ENCODE measurements around the gene NCAM1.

Gene NCAM1

DNA sequence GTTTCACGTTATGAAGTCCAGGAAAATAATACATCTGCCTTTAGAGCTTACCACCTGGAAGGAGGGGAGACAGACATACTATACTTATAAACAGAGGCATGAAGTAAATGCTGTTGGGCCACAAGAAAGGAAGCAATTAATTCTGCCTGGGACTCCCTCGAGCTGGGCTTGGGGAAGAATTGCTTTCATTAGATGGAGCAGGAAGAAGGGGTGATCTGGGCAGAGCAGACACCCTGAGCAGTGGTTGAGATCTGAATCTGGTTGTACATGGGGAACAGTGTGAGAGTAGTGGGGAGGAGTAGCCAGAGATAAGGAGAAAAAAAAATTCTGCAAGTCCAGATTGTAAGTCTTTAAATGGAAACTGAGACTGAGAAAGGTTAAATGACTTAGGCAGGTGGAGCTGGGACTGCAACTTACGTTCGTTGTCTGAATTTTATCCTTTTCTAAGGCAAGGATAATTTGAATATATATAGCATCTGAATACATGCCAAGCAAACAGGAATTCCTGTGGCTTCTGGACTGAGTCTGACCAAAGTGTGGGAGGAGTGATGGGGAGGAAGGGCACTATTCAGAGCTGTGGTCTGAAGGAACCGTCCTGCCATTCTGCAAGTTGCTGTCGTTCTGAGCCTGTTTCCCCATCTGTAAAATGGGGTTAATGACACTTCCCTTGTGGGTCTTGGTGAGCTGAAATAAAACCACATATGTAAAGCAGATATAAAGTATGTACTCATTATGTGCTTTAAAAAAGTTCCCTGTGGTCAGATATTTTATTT is 7.9 kb downstream of the NCAM1 start:
- no peak for DNase-seq

DNA sequence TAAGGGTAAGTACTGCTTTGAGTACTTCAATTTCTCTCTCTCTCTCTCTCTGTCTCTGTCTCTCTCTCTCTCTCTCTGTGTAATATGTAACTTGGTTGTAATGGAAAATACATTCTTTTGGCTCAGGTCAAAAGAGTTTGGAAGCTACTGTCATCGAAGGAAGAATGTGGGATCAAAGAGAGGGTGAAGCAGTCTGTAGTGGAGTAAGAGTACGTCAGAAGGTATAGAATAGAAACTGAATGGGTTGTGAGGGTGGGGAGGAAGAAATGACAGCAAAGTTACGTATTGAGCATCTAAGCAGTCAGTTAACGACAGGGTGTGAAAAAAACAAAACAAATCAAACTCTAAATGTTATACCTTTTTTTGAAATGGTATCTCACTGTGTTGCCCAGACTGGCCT is 10.0 kb downstream of the NCAM1 start:
- DNase-seq: no peak

DNA sequence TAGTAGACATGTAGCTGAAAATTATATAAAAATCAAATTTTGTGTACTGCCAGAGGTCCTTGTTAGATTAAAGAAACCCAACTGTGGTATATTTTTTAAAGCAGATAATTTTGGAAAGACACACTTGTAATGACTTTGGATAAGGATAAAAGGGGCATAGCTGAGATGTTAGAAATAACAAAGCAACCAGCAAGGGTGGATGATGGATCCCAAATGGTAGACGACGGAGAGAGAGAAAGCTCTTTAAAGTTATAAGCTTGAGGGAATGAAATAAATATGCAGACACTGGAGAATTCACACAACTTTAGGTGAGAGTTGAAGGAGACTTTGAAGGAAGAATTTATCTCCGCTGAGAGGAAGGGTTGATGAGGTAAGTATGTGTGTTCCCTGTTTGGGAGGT is 10.6 kb downstream of the NCAM1 start:
- DNase-seq: no peak

DNA sequence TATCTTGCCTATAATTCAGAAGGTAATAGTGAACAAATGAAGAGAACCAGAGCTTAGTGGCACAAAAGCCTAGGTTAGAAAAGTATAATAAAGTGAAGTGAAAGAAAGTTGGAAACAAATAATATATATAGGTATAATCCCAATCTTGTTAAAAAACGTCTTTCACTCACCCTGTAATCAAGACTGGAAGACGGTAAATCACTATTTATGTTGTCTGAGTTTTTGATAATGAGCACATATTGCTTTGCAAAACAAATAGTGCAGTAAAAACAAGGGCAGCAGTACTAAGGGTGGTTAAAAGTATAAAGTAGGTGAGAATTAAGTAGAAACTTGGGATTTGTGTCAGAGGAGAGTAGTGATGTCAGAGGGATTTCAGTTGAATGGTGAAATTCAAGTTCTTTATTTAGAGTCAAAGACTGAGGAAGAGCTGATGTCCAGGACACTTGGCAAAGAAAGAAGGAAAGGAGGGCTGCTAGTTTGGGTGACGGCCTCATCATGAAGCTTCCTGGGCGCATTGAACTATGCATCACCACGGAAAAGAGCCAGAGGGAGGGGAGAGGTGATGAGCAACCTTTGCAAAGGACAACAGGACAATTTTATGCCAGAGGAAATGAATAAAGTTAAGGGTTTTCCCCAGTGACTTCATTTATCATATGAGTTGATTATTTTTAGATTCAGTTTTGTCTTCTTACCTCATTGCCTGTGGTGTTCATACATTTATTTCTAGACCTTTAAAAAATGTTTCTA is 11.4 kb downstream of the NCAM1 start:
- DNase-seq: peak; percentile 38

- DNase-seq: no peak
These were observed 13.8 kb downstream of the NCAM1 start for GRCh38 chr11:112975051-112975450.

GRCh38 chr11:112975493-112975892 is 14.3 kb downstream of the NCAM1 start:
- DNase-seq: no peak

DNA sequence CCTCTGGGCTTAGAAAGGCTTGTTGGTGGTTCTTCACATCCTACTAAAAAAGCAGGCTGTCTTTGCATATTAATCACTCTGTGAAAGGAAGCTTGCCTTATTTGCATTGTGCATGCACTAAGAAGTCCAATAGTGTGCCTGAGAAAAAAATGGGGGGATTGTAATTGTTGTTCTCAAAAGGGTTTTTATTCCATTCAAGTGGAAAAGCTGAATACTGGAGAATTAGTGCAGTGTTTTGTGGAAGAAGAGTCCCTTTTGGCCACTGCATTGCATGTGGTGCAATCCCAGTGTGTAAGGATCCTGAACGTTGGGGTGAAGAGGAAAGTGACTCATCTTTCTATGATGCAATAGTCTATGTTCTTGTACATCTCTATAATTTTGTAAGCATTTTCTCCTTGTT is 16.5 kb downstream of the NCAM1 start:
- DNase-seq: peak; percentile 76

DNA sequence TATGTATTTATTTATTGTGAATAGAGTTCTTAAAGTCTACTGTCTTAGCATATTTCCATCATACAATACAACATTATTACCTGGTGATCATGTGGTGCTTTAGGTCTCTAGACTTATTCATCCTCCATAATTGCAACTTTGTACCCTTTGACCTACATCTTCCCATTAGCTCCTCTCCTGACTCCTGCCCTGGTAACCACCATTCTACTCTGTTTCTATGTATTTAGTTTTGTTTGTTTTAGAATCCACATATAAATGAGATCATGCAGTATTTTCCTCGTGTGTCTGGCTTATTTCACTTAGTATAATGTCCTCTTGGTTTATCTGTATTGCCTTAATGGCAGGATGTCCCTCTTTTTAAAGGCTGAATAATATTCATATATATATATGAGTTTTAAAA is 22.7 kb downstream of the NCAM1 start:
- DNase-seq: no peak

GRCh38 chr11:112989198-112989597 is 28.0 kb downstream of the NCAM1 start:
- DNase-seq: no peak

- DNase-seq: no peak
These were observed 32.6 kb downstream of the NCAM1 start for GRCh38 chr11:112993808-112994207.

DNA sequence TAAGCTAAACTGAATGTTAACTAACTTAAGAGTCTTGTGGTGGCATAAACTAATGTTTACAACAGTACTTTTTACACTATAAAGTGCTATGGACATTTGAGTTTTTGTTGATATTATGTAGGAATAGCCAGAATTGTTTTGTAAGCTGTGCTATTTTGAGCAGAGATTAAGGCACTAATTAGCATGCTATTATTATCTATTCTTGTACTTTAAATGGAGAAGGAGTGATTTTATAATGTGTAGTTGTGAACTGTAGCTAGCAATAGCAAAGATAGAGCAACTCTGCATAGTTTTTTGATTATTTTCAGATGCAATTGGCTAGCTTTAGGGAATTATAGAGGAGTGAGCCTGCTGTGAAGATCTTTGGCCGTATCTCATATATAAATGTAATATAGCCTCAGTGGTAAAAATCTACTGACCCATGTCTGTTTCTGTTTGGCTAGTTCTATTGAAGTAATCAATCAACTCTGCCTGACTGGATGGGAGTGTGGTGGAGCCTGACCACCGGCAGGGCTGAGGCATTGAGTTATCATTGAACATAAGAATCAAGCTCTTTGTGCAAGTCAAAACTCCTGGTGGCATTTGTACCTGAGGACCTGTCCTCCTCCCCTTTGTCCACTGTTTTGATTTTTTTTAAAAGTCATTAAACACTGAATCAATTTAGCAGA is 34.3 kb downstream of the NCAM1 start:
- no peak for DNase-seq

GRCh38 chr11:112996994-112997393 is 35.8 kb downstream of the NCAM1 start:
- DNase-seq: no peak

GRCh38 chr11:112997857-112998466 is 36.7 kb downstream of the NCAM1 start:
- no peak for DNase-seq

DNA sequence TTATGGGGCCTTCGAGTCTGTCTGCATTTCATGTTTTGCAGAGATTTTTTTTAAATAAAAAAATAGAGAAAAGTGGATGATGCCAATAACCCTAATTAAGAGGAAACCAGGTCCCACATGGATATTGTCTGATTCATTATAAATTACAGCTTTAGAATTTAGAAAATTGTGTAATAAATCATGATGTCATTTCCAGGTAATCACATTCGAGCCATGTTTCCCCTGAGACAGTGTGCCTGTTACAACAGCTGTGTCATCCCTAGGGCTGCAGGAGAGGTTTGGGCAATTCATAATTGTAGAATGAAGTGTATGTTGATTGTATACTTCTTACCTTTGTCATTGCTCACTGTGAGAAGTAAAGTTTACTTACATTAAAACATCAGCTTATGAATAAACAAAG is 38.3 kb downstream of the NCAM1 start:
- no peak for DNase-seq

- no peak for DNase-seq
These were observed 40.5 kb downstream of the NCAM1 start for GRCh38 chr11:113001709-113002108.

DNA sequence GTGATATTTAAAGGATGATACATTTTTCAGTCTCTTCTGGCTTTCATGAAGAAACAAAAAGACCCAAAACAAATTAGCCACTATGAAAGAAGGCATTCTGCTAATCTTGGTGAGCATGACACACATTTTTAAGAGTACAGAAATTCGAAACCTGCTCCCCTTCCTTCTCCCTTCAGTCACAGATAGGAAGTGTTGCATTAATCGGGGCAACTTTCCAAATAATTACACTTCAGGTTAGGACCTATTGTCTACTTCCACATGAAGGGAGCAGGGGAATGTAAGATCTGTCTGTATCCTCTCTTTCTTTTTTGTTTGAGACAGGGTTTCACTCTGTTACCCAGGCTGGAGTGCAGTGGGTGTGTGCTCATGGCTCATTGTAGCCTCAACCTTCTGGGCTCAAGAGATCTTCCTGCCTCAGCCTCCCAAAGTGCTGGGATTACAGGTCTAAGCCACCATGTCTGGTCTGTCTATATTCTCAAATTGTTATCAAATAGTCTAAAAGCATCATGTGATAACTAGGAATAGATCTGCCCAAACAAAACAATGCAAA is 45.8 kb downstream of the NCAM1 start:
- no peak for DNase-seq

GRCh38 chr11:113014262-113015097 is 53.3 kb downstream of the NCAM1 start:
- no peak for DNase-seq

DNA sequence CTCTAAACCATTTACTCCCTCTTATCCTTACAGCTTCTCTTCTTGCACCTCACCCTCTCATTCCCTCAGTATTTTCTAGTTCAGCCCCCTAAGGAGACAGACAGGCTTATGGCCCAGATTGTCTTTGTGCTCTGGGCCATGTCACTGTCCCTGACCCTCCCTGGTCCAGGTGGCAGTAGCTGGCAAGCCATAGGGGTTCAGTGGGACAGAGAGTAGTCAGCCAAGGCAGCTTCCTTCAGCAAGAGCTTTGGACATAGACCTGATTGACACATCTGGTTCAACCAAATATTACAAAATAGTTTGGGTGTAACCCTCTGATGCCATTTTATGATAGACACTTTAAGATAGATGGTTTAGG is 53.9 kb downstream of the NCAM1 start:
- DNase-seq: no peak

DNA sequence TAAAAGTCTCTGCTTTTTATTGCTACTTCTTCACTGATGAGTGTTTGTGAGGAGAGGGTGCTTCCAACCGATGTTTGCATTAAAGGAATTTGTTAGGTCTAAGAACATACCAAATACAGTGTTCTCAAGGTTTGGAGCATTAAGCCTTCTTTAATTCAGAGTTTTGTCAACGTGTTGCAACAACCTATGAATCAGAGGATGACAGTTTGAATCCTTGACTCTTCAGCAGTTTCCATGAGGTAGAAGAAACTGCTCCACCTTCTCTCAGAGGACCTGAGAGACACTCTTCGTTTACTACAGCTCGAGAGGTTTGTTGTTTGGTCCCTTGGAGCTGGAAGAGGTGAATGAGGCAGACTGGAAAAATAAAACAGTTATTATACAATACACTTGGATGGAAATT is 55.7 kb downstream of the NCAM1 start:
- no peak for DNase-seq

- no peak for DNase-seq
These were observed 57.7 kb downstream of the NCAM1 start for GRCh38 chr11:113018913-113019312.

DNA sequence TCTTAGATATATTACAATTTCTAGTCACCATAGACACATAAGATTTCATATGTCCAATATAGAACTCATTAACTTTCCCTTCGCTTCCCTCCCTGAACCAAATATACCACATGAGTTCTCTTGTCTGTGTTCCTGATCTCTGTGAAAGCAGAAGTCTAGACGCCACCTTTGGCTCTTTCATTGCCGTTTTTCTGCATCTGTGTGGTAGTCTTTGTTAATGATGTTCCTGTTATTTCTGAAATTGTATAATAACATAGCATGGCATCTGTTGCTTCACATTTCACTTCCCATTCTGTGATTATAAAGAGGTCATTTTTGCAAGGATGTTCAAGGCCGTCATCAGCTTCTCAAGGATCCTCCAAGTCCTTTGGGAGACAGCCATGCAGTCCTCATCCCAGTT is 58.5 kb downstream of the NCAM1 start:
- peak; percentile 36 for DNase-seq

- DNase-seq: no peak
These were observed 59.9 kb downstream of the NCAM1 start for GRCh38 chr11:113021111-113021510.

Data from suppressor macrophage treated with lipopolysaccharide for 4 hours (primary cell).